Measurements from ENCODE around the gene SLCO2B1.

SLCO2B1 gene

DNA sequence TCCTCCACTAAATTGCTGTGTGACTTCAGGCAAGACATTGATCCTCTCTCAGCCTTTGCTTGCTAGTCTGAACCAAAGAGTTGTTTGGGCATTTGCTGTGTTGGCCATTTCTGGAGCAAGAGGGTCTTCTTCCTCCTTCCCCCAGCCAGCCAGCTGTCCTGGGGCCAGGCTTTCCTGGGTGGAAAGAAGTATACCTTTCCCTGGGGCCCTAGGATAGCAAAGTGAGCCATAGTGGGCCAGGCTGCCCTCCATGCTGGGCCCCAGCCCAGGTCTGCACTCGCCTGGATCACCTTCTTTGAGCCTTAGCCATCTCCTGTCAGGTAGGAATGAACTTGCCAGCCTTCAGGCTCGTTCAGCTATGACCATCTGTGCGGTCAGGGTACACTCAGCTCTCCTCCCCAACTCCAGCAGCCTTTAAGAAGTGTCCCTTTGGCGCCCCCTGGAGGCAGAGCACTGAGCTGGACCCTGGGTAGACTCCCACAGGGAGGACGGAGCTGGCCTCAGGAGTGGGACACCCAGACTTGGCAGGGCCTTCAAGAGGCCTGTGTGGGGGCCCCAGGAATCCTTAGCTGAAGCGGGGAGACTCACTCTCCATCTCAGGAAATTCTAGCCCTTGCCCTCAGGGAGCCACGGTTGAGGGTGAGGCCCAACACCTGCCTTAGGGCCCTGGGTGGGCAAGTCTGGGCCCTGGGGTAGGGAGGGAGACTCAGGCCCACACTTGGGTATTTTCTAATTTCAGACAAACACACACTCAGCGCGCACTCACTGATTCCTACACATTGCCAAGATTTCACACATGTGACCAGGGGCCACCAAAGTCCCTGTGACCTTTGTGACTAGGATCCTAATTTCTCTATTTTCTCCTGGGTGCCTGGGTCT is 54.0 kb downstream of the SLCO2B1 start:
- in situ Hi-C loops (cut with HindIII; ENCODE audit: low pct_ligation_motif_present, low sequenced_read_pairs): no loop called here
- Histone ChIP-seq H3K4me3 (ENCODE audit: low read depth, low read length) (no peak overlapping the region), H3K27ac (no peak overlapping the region), H3K36me3 (replicated peaks) (no peaks in the 10 kb centered on the region), H3K27me3 (replicated peaks) (peaks cover 2% of the 10 kb centered on the region)
- TF ChIP-seq, protein P1, sequence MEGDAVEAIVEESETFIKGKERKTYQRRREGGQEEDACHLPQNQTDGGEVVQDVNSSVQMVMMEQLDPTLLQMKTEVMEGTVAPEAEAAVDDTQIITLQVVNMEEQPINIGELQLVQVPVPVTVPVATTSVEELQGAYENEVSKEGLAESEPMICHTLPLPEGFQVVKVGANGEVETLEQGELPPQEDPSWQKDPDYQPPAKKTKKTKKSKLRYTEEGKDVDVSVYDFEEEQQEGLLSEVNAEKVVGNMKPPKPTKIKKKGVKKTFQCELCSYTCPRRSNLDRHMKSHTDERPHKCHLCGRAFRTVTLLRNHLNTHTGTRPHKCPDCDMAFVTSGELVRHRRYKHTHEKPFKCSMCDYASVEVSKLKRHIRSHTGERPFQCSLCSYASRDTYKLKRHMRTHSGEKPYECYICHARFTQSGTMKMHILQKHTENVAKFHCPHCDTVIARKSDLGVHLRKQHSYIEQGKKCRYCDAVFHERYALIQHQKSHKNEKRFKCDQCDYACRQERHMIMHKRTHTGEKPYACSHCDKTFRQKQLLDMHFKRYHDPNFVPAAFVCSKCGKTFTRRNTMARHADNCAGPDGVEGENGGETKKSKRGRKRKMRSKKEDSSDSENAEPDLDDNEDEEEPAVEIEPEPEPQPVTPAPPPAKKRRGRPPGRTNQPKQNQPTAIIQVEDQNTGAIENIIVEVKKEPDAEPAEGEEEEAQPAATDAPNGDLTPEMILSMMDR (IDR thresholded peaks at IDR 0.05; ENCODE audit: low read depth, low read length, missing control alignments): peak; percentile 98
- peak; percentile 85 for DNase-seq

DNA sequence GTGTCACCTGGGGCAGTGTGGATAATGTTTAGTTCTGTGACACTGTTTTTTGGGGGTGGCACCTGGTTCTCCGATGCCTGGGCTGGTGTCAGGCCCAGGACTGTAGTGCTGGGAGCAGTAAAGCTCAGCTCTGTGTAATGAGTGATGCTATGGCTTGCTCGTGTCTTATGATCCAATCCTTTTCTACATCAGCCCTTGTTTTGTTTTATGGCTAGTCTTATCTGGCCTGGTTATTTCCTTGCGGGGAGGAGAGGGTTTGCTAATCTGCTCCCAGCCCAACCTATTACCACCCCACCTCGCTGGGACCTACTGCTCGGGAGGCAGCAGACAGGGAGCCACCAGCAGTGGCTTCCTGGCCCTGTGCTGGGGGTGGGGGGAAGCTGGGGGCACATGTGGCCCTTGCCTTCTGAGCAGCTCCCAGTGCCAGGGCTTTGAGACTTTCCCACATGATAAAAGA is 54.7 kb downstream of the SLCO2B1 start:
- in situ Hi-C loops (cut with HindIII; ENCODE audit: low pct_ligation_motif_present, low sequenced_read_pairs): no loop called here
- TF ChIP-seq, protein P1 (IDR thresholded peaks at IDR 0.05; ENCODE audit: low read depth, low read length, missing control alignments): no peak

DNA sequence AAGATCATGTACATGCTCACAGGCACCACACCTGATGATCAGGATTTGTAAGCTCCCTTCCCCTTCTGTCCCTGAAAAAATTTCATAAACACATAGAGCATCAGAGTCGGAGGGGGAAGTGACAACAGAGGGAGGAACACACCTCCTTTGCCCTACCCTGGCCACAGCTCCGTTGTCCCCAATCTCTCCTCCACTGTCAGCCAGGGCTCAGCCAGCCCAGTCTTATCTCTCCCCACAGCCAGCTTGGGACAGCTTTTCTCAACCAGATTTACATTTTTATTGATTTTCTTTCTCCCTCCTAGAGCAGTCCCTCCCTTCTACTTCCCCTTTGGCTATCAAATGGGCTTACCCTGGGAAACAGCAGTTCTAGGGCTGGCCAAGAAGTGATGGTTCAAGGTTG is 57.5 kb downstream of the SLCO2B1 start:
- in situ Hi-C loops (cut with HindIII; ENCODE audit: low pct_ligation_motif_present, low sequenced_read_pairs): no loop called here
- peaks cover 2% of the 10 kb centered on the region for H3K27me3 ChIP-seq (replicated peaks)

More for the DNA sequence above, 54.7 kb downstream of the SLCO2B1 start:
- peaks cover 2% of the 10 kb centered on the region for H3K27me3 ChIP-seq (replicated peaks)
- DNase-seq: no peak
- H3K36me3 ChIP-seq (replicated peaks): no peaks in the 10 kb centered on the region
- no peak overlapping the region for H3K4me3 ChIP-seq (ENCODE audit: low read depth, low read length)
- no peak overlapping the region for H3K27ac ChIP-seq

DNA sequence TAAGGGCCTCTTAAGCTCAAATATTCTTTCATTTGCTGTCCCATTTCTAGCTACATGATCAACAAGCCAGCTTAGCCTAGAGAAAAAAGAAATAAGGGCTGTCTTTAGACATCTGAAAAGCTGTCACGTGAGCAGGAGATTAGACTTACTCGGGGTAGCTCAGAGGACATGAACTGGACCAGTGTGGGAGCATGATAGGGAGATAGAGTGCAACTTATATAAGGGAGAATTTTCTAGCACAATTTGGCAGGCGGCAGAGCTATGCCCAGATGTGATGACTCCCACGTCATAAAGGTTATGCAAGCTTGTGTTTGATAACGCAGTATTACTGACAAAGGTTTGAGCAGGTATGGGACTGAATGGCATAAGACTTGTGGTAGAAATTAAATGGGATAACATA is 61.5 kb downstream of the SLCO2B1 start:
- TF ChIP-seq, protein P1 (IDR thresholded peaks at IDR 0.05; ENCODE audit: low read depth, low read length, missing control alignments): no peak
- no peak for DNase-seq
- in situ Hi-C loops (cut with HindIII; ENCODE audit: low pct_ligation_motif_present, low sequenced_read_pairs): no loop called here
- Histone ChIP-seq H3K27me3 (replicated peaks) (no peaks in the 10 kb centered on the region), H3K36me3 (replicated peaks) (no peaks in the 10 kb centered on the region), H3K4me3 (ENCODE audit: low read depth, low read length) (no peak overlapping the region), H3K27ac (no peak overlapping the region)

More for the DNA sequence above, 57.5 kb downstream of the SLCO2B1 start:
- Histone ChIP-seq H3K36me3 (replicated peaks) (no peaks in the 10 kb centered on the region), H3K27ac (no peak overlapping the region), H3K4me3 (ENCODE audit: low read depth, low read length) (no peak overlapping the region)
- TF ChIP-seq, protein P1 (IDR thresholded peaks at IDR 0.05; ENCODE audit: low read depth, low read length, missing control alignments): no peak
- DNase-seq: no peak

DNA sequence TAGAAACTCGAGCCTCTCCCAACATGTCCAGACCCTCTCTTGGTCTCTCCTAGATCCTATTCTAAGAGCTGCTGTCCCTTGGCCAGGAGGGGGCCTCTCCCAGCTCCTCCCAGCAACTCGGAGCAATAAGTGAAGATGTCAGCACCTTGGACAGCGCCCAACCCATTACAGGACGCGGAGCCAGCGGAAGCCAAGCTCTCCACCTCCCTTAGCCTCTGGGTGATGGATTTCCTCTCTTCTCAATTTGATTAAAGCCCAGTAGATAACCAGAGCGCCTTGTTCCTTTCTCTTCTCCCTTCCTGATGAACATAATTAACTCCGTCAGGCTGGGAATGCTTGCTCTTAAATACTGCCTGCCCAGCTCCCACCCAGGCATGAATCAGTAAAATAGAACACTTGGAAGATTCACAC is 63.5 kb downstream of the SLCO2B1 start:
- Histone ChIP-seq H3K27me3 (replicated peaks) (no peaks in the 10 kb centered on the region), H3K36me3 (replicated peaks) (no peaks in the 10 kb centered on the region), H3K27ac (no peak overlapping the region), H3K4me3 (ENCODE audit: low read depth, low read length) (no peak overlapping the region)
- TF ChIP-seq, protein P1 (IDR thresholded peaks at IDR 0.05; ENCODE audit: low read depth, low read length, missing control alignments): peak; percentile 85
- in situ Hi-C loops (cut with HindIII; ENCODE audit: low pct_ligation_motif_present, low sequenced_read_pairs): no loop called here
- DNase-seq: peak; percentile 80

Data from brain microvascular endothelial cell (primary cell).